ENCODE data around the gene TTC7B. TPM values are rescaled to one million over a fixed set of nuclear protein-coding genes. Genes with fewer than 3 reads are reported as not detected.

TTC7B gene
- total and polyA plus RNA-seq, 2 of the 13 experiments (the other 11 are each of a cell fraction or from before 2014, with no cell fraction given): 1.3 to 3.2 TPM

- Histone ChIP-seq H3K9ac (ENCODE audit: insufficient read depth, low read depth, low read length) (no peak overlapping the region), H3K36me3 (replicated peaks in 1 of 2; ENCODE audit: control insufficient read depth in 1 of 2, insufficient read depth in 2 of 2, low read length in 2 of 2) (no peaks in the 10 kb centered on the region), H3K4me3 (replicated peaks in 1 of 3; ENCODE audit: insufficient read depth in 1 of 3, low read depth in 2 of 3, low read length in 3 of 3) (no peak overlapping the region), H3K79me2 (ENCODE audit: insufficient read depth, low read length) (no peaks in the 10 kb centered on the region), H3K27me3 (ENCODE audit: control insufficient read depth in 1 of 2, insufficient read depth in 2 of 2, low read length in 2 of 2) (no peaks in the 10 kb centered on the region; a peak in 1 of 5 replicates), H3K27ac (ENCODE audit: extremely low read length, insufficient read depth, low read length) (peak overlapping the region; percentile 31), H4K20me1 (ENCODE audit: insufficient read depth, low read length) (no peaks in the 10 kb centered on the region), H3K9me3 (ENCODE audit: low read length) (no peaks in the 10 kb centered on the region), H2AFZ (ENCODE audit: low read length) (no peak overlapping the region), H3K4me2 (ENCODE audit: low read depth, low read length) (no peak overlapping the region), H3K4me1 (ENCODE audit: insufficient read depth, low read length) (peaks cover 44% of the 10 kb centered on the region)
- intact Hi-C loops (cut with micrococcal nuclease; ENCODE audit: unreplicated experiment) (no loop called here), in situ Hi-C loops (cut with HindIII; ENCODE audit: extremely low pct_ligation_motif_present, low pct_unique_long_range_greater_than_20kb) (no loop called here)
- BruUV-seq (replicated peaks): no TSS peak
- ATAC-seq (no peak), FAIRE-seq (no peak), DNase-seq (ENCODE audit: low spot score) (no peak)
- WGBS (ENCODE audit: low lambda C conversion rate): 65% methylated on average over 6 of the region's 6 CpGs
- ChIA-PET CTCF (ENCODE audit: low intra/inter-chr PET ratio, low total read pairs) (no interaction called here), POLR2A (no interaction called here)
- TF ChIP-seq ZNF432 (CRISPR knock-in tag; IDR thresholded peaks at IDR 0.05; ENCODE audit: borderline replicate concordance) (no peak), ZBTB42 (CRISPR knock-in tag; IDR thresholded peaks at IDR 0.05) (no peak), ZHX2 (IDR thresholded peaks at IDR 0.05; ENCODE audit: low read depth) (no peak), ZHX2 (CRISPR knock-in tag; IDR thresholded peaks at IDR 0.05; ENCODE audit: borderline replicate concordance) (no peak), IKZF4 (CRISPR knock-in tag; IDR thresholded peaks at IDR 0.05; ENCODE audit: borderline replicate concordance, low read depth, not compliant biosample characterization) (no peak), ZBTB20 (CRISPR knock-in tag; IDR thresholded peaks at IDR 0.05; ENCODE audit: borderline replicate concordance, low read depth) (no peak), ZNF280B (CRISPR knock-in tag; IDR thresholded peaks at IDR 0.05; ENCODE audit: borderline replicate concordance) (no peak), ZBTB37 (CRISPR knock-in tag; IDR thresholded peaks at IDR 0.05) (no peak), ZNF850 (CRISPR knock-in tag; conservative IDR thresholded peaks at IDR 0.05) (no peak), ZBTB3 (CRISPR knock-in tag; IDR thresholded peaks at IDR 0.05; ENCODE audit: borderline replicate concordance, low read depth) (no peak), SALL2 (CRISPR knock-in tag; IDR thresholded peaks at IDR 0.05) (no peak), TEF (CRISPR knock-in tag; IDR thresholded peaks at IDR 0.05) (no peak)
These were observed 174.5 kb downstream of the TTC7B start for GRCh38 chr14:90641615-90642243.
